PC-9 (cell line): ENCODE results near the gene ACAD10.

Source experiments
- CTCF ChIP-seq: fragments of 200-600 bp; sonication (generic); conservative IDR thresholded peaks from 2 replicates; pipeline ENCODE4 v1.6.1; 2017; ENCODE audit warnings: mixed run types, antibody characterized with exemption, mild to moderate bottlenecking, moderate library complexity
- EZH2 ChIP-seq: fragments of 200-600 bp; sonication (generic); IDR thresholded peaks from 2 replicates; pipeline ENCODE4 v1.8.0; 2017; ENCODE audit warnings: antibody characterized with exemption, low read depth

- TF ChIP-seq CTCF (no peak), EZH2 (no peak)
These were observed 120.5 kb downstream of the ACAD10 start for GRCh38 chr12:111806304-111806703.
